Mesothelial cell of epicardium (in vitro differentiated cells): Measurements from ENCODE around the gene TBL1Y. TPM values are rescaled to one million over a fixed set of nuclear protein-coding genes. Genes with fewer than 3 reads are reported as not detected.
"Not testable (repeated sequence)": the region's sequence is repeated elsewhere in the genome, so short reads cannot be mapped to it uniquely, and the experiment has no call there.

ENCODE experiments used
- DNase-seq, 2 experiments: peaks; one replicate each; pipeline ENCODE4 v3.0.0; 2021; ENCODE audit warnings: low spot score in 2 of 2; ENCODE audit not compliant: unreplicated experiment in 2 of 2
- H3K27ac Mint-ChIP-seq: 2 replicates; pipeline ENCODE4 v1.8.0; 2021; ENCODE audit warnings: mixed read lengths
- H3K27me3 Mint-ChIP-seq: 2 replicates; pipeline ENCODE4 v1.8.0; 2021; ENCODE audit warnings: low read depth, mixed read lengths
- H3K36me3 Mint-ChIP-seq: 2 replicates; pipeline ENCODE4 v1.8.0; 2021; ENCODE audit warnings: mixed read lengths
- H3K4me1 Mint-ChIP-seq: 2 replicates; pipeline ENCODE4 v1.8.0; 2021; ENCODE audit warnings: mixed read lengths
- H3K4me3 Mint-ChIP-seq: 2 replicates; pipeline ENCODE4 v1.8.0; 2021; ENCODE audit warnings: mild to moderate bottlenecking, moderate library complexity, mixed read lengths
- H3K9me3 Mint-ChIP-seq: 2 replicates; pipeline ENCODE4 v1.8.0; 2021; ENCODE audit warnings: mixed read lengths
- total RNA-seq: library from RNA; stranded (reverse); gene quantifications from 3 replicates; pipeline ENCODE4 v1.2.1, GENCODE V29; 2021
- TF ChIP-seq, protein P1 (sequence below): fragments of 200-600 bp; sonication (generic); IDR thresholded peaks from one replicate; pipeline ENCODE4 v1.5.0; 2021; ENCODE audit warnings: antibody characterized with exemption; ENCODE audit not compliant: unreplicated experiment

The TBL1Y gene
- total RNA-seq, 1 donor from 2014 or later: not detected

DNA sequence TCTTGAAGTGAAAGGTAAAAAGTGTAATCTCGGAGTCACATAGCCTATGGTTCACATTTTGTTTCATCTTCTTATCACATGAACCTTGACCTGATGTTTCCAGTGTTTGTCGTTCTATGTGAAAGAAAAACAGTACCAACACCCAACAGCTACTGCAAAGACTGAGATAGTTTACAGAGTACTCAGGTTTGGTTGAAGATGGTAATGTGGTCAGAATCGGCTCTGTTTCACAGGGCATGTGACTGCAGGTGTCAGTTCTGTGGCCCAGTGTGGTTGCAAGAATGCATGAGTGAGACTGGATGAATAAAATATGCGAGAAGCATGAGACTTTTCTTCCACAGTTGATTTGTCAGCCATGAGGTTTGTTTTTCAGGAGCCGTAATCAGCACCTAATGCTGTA is 130.2 kb downstream of the TBL1Y start:
- Mint-ChIP-seq H3K27me3 (no peaks in the 10 kb centered on the region), H3K4me3 (no peak overlapping the region), H3K4me1 (no peaks in the 10 kb centered on the region), H3K27ac (no peak overlapping the region), H3K36me3 (no peaks in the 10 kb centered on the region), H3K9me3 (no peaks in the 10 kb centered on the region)
- TF ChIP-seq, protein P1, sequence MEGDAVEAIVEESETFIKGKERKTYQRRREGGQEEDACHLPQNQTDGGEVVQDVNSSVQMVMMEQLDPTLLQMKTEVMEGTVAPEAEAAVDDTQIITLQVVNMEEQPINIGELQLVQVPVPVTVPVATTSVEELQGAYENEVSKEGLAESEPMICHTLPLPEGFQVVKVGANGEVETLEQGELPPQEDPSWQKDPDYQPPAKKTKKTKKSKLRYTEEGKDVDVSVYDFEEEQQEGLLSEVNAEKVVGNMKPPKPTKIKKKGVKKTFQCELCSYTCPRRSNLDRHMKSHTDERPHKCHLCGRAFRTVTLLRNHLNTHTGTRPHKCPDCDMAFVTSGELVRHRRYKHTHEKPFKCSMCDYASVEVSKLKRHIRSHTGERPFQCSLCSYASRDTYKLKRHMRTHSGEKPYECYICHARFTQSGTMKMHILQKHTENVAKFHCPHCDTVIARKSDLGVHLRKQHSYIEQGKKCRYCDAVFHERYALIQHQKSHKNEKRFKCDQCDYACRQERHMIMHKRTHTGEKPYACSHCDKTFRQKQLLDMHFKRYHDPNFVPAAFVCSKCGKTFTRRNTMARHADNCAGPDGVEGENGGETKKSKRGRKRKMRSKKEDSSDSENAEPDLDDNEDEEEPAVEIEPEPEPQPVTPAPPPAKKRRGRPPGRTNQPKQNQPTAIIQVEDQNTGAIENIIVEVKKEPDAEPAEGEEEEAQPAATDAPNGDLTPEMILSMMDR: no peak
- no peak for DNase-seq

DNA sequence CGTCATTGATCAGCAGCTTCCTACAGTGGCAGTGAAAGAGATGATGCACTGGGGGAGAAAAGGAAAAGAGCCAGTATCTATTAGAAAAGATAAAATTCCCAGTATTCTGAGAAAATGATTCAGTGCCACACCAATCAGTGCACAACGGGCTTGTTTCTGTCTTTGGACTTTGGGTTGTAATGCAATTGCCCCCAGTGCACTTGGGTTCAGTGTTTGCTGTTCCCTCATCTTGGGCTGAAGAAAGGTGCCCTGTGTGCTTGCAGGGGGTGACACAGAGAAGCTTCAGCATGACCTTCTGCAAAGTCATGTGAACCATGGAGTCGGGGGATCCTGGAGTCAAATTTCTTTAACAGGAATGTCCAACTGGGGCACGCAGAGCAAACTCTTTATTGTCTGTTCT is 131.5 kb downstream of the TBL1Y start:
- Mint-ChIP-seq H3K9me3 (no peaks in the 10 kb centered on the region), H3K4me1 (no peaks in the 10 kb centered on the region), H3K27ac (no peak overlapping the region), H3K27me3 (no peaks in the 10 kb centered on the region), H3K36me3 (no peaks in the 10 kb centered on the region), H3K4me3 (no peak overlapping the region)
- TF ChIP-seq, protein P1: no peak
- no peak for DNase-seq

GRCh38 chrY:7052461-7052860 is 142.0 kb downstream of the TBL1Y start:
- not testable (repeated sequence) for H3K9me3 Mint-ChIP-seq, H3K4me3 Mint-ChIP-seq, H3K27ac Mint-ChIP-seq, H3K4me1 Mint-ChIP-seq, DNase-seq, H3K27me3 Mint-ChIP-seq, H3K36me3 Mint-ChIP-seq

- TF ChIP-seq, protein P1: no peak
- H3K27me3 Mint-ChIP-seq: no peaks in the 10 kb centered on the region
- no peak overlapping the region for H3K27ac Mint-ChIP-seq
- DNase-seq: no peak
- H3K9me3 Mint-ChIP-seq: no peaks in the 10 kb centered on the region
- H3K36me3 Mint-ChIP-seq: no peaks in the 10 kb centered on the region
- H3K4me1 Mint-ChIP-seq: no peaks in the 10 kb centered on the region
- no peak overlapping the region for H3K4me3 Mint-ChIP-seq
Measured at GRCh38 chrY:7056886-7057285, 146.4 kb downstream of the TBL1Y start.

DNA sequence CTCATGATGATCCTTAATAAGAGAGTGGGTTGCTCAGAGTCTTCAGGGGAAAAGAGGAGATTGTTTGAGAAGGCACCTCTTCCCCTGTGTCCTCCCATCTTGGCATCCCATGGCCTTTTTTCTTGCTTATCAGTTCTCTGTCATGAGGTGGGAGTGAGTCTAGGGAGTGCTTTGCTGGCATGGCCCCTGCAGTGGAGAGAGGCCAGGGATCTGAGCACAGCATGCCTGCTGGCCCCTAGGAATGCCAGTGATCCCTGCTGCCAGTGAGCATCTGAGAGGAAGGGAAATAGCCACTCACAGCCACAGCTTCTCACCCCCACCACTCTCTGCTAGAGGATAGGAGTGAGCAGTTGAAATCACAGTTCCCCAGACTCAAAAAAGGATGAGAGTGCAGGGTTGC is 168.2 kb downstream of the TBL1Y start:
- TF ChIP-seq, protein P1: no peak
- Mint-ChIP-seq H3K27me3 (no peaks in the 10 kb centered on the region), H3K4me1 (no peaks in the 10 kb centered on the region), H3K27ac (no peak overlapping the region), H3K9me3 (no peaks in the 10 kb centered on the region), H3K4me3 (no peak overlapping the region), H3K36me3 (no peaks in the 10 kb centered on the region)
- no peak for DNase-seq

GRCh38 chrY:7080548-7080947 is 170.1 kb downstream of the TBL1Y start:
- not testable (repeated sequence) for H3K9me3 Mint-ChIP-seq, DNase-seq, H3K4me1 Mint-ChIP-seq, H3K27ac Mint-ChIP-seq, H3K4me3 Mint-ChIP-seq, H3K36me3 Mint-ChIP-seq, H3K27me3 Mint-ChIP-seq

- no peak for DNase-seq
- no peaks in the 10 kb centered on the region for H3K9me3 Mint-ChIP-seq
- no peak overlapping the region for H3K27ac Mint-ChIP-seq
- no peaks in the 10 kb centered on the region for H3K36me3 Mint-ChIP-seq
- H3K27me3 Mint-ChIP-seq: no peaks in the 10 kb centered on the region
- no peak overlapping the region for H3K4me3 Mint-ChIP-seq
- TF ChIP-seq, protein P1: no peak
- H3K4me1 Mint-ChIP-seq: no peaks in the 10 kb centered on the region
Measured at GRCh38 chrY:7085606-7086005, 175.1 kb downstream of the TBL1Y start.
